AG04450 (cell line): ENCODE measurements around the gene CCT8L2. TPM values are rescaled to one million over a fixed set of nuclear protein-coding genes. Genes with fewer than 3 reads are reported as not detected.
"Not testable (repeated sequence)": the region's sequence is repeated elsewhere in the genome, so short reads cannot be mapped to it uniquely, and the experiment has no call there.

ENCODE experiments used
- CTCF ChIA-PET: fragments of 300-600, 350-600 bp; formaldehyde crosslinking; extraction: SDS; loops from one replicate; lab custom pipeline; 2022; ENCODE audit warnings: antibody characterized with exemption, inconsistent platforms; lab: Charles Lee
- POLR2A ChIA-PET: fragments of 350-600 bp; formaldehyde crosslinking; extraction: SDS; loops from one replicate; lab custom pipeline; 2021; ENCODE audit warnings: antibody characterized with exemption, inconsistent platforms; lab: Yijun Ruan, JAX
- DNase-seq: peaks from one replicate; pipeline ENCODE4 v3.0.0-alpha.2; 2011; ENCODE audit warnings: low read depth, low spot score
- H3K27ac ChIP-seq: one replicate; pipeline ENCODE4 v1.5.1; 2012; ENCODE audit warnings: low read depth, low read length, control low read depth
- H3K27me3 ChIP-seq: one replicate; pipeline ENCODE4 v1.6.0; 2012; ENCODE audit warnings: low read length; ENCODE audit not compliant: control insufficient read depth, insufficient read depth
- H3K4me3 ChIP-seq: 2 replicates; pipeline ENCODE4 v1.5.1; 2011; ENCODE audit warnings: mild to moderate bottlenecking, low read depth, low read length, control low read depth
- H3K9me3 ChIP-seq: 2 replicates; pipeline ENCODE4 v1.5.1; 2012; ENCODE audit warnings: low read length; ENCODE audit not compliant: control insufficient read depth, insufficient read depth
- CTCF ChIP-seq: IDR thresholded peaks from 2 replicates; pipeline ENCODE4 v1.5.1; 2011; ENCODE audit warnings: low read depth, low read length, control low read depth, inconsistent platforms
- polyA plus RNA-seq: library from polyadenylated mRNA; depleted of rRNA; stranded (reverse); fragments of >200 nt; gene quantifications from 2 replicates; pipeline ENCODE4 v1.2.3, GENCODE V29; 2011

CCT8L2 gene
- polyA plus RNA-seq, 1 experiment, result not detected

- Histone ChIP-seq H3K4me3 (no peak overlapping the region), H3K9me3 (peaks cover 16% of the 10 kb centered on the region), H3K27me3 (no peaks in the 10 kb centered on the region), H3K27ac (no peak overlapping the region)
- ChIA-PET CTCF (no interaction called here), POLR2A (no interaction called here)
- no peak for TF ChIP-seq CTCF
- DNase-seq, result no peak
These were observed 17.1 kb upstream of the CCT8L2 start for GRCh38 chr22:16609548-16610261.

GRCh38 chr22:16608931-16609330 lies 16.3 kb upstream of the CCT8L2 start:
- ChIA-PET CTCF (no interaction called here), POLR2A (no interaction called here)
- TF ChIP-seq CTCF, result no peak
- Histone ChIP-seq H3K27ac (no peak overlapping the region), H3K9me3 (peaks cover 16% of the 10 kb centered on the region), H3K27me3 (no peaks in the 10 kb centered on the region), H3K4me3 (no peak overlapping the region)
- no peak for DNase-seq

- POLR2A ChIA-PET, CTCF ChIA-PET, H3K4me3 ChIP-seq, DNase-seq, H3K27me3 ChIP-seq, H3K27ac ChIP-seq: not testable (repeated sequence)
- peaks cover 14% of the 10 kb centered on the region for H3K9me3 ChIP-seq
These were observed 11.8 kb upstream of the CCT8L2 start for GRCh38 chr22:16604257-16604998.

GRCh38 chr22:16603770-16604242 lies 11.2 kb upstream of the CCT8L2 start:
- H3K27me3 ChIP-seq, CTCF ChIA-PET, POLR2A ChIA-PET, H3K4me3 ChIP-seq, DNase-seq, H3K9me3 ChIP-seq, H3K27ac ChIP-seq: not testable (repeated sequence)

- ChIA-PET CTCF (no interaction called here), POLR2A (no interaction called here)
- Histone ChIP-seq H3K27me3 (no peaks in the 10 kb centered on the region), H3K4me3 (no peak overlapping the region), H3K9me3 (peaks cover 6% of the 10 kb centered on the region; the same call in 1 of the 2 replicates), H3K27ac (no peak overlapping the region)
- DNase-seq, result no peak
- no peak for TF ChIP-seq CTCF
These were observed 10.8 kb upstream of the CCT8L2 start for GRCh38 chr22:16603448-16603768.

GRCh38 chr22:16602728-16603447 lies 10.3 kb upstream of the CCT8L2 start:
- CTCF ChIA-PET, H3K4me3 ChIP-seq, DNase-seq, H3K27ac ChIP-seq, H3K27me3 ChIP-seq, H3K9me3 ChIP-seq, POLR2A ChIA-PET: not testable (repeated sequence)

GRCh38 chr22:16602224-16602727 lies 9.7 kb upstream of the CCT8L2 start:
- POLR2A ChIA-PET, H3K27ac ChIP-seq, H3K9me3 ChIP-seq, H3K4me3 ChIP-seq, DNase-seq, CTCF ChIA-PET, H3K27me3 ChIP-seq: not testable (repeated sequence)
